H1 (cell line): ENCODE data around the gene UBAP1. TPM values are rescaled to one million over a fixed set of nuclear protein-coding genes. Genes with fewer than 3 reads are reported as not detected.

Experiments
- CTCF ChIA-PET: fragments of 300-600 bp; sonication (Branson Sonifier 250); formaldehyde crosslinking; loops from one replicate; lab custom pipeline; 2021; ENCODE audit not compliant: partially characterized antibody; lab: Charles Lee
- POLR2A ChIA-PET: fragments of 300-600 bp; sonication (Branson Sonifier 250); formaldehyde crosslinking; loops from one replicate; lab custom pipeline; 2021; ENCODE audit warnings: inconsistent platforms; ENCODE audit not compliant: partially characterized antibody; lab: Charles Lee
- DNase-seq, 2 experiments: peaks; one replicate each; pipeline versions ENCODE4 v3.0.0 to v3.0.0-alpha.2; 2010 to 2022; ENCODE audit warnings: low spot score in 2 of 2, low read depth in 1 of 2, mixed read lengths in 1 of 2
- FAIRE-seq: peaks from 2 replicates; lab custom pipeline; 2011; peaks lifted over from hg19 to GRCh38; lab: Jason Lieb, UNC
- H2AFZ ChIP-seq: 2 replicates; pipeline ENCODE4 v1.8.1; 2012; ENCODE audit warnings: low read length, inconsistent platforms
- H2AK5ac ChIP-seq: 2 replicates; pipeline ENCODE4 v1.6.1; 2013; ENCODE audit warnings: low read depth, low read length
- H2BK120ac ChIP-seq: replicated peaks from 2 replicates; pipeline ENCODE3; 2013; ENCODE audit warnings: low read depth, low read length, inconsistent platforms
- H2BK12ac ChIP-seq: 2 replicates; pipeline ENCODE4 v1.6.1; 2013; ENCODE audit warnings: low read depth, low read length
- H2BK15ac ChIP-seq: 2 replicates; pipeline ENCODE4 v1.6.1; 2013; ENCODE audit warnings: low read length
- H2BK20ac ChIP-seq: 2 replicates; pipeline ENCODE4 v1.6.1; 2013; ENCODE audit warnings: low read length
- H2BK5ac ChIP-seq: 2 replicates; pipeline ENCODE4 v1.6.1; 2013; ENCODE audit warnings: low read depth, low read length
- H3K14ac ChIP-seq: 2 replicates; pipeline ENCODE4 v1.6.1; 2013; ENCODE audit warnings: inconsistent platforms; ENCODE audit not compliant: insufficient read length
- H3K18ac ChIP-seq: 2 replicates; pipeline ENCODE4 v1.6.1; 2013; ENCODE audit warnings: low read length; ENCODE audit errors: extremely low read depth
- H3K23ac ChIP-seq: 2 replicates; pipeline ENCODE4 v1.6.1; 2013; ENCODE audit warnings: inconsistent platforms; ENCODE audit not compliant: insufficient read length
- H3K23me2 ChIP-seq: 2 replicates; pipeline ENCODE4 v1.6.1; 2013; ENCODE audit warnings: low read depth, low read length
- H3K27ac ChIP-seq: 2 replicates; pipeline ENCODE4 v1.6.1; 2011; ENCODE audit warnings: low read depth, low read length, inconsistent platforms
- H3K27me3 ChIP-seq, 4 experiments: replicated peaks in 1 of 4; 1 replicate in 1 of 4; 2 replicates in 3 of 4; pipeline versions ENCODE4 v1.6.1 to v1.8.1; 2011 to 2013; ENCODE audit warnings: low read length in 3 of 4, mild to moderate bottlenecking in 3 of 4, inconsistent platforms in 2 of 4, mixed read lengths in 2 of 4, moderate library complexity in 1 of 4; ENCODE audit not compliant: control insufficient read depth in 3 of 4, insufficient read depth in 3 of 4; ENCODE audit errors: extremely low read depth in 1 of 4
- H3K36me3 ChIP-seq, 4 experiments: 2 replicates each; pipeline versions ENCODE4 v1.6.1 to v1.8.1; 2011 to 2013; ENCODE audit warnings: mild to moderate bottlenecking in 4 of 4, low read length in 3 of 4, moderate library complexity in 2 of 4, control low read depth in 1 of 4, inconsistent platforms in 1 of 4; ENCODE audit not compliant: insufficient read depth in 4 of 4, control insufficient read depth in 2 of 4
- H3K4ac ChIP-seq: replicated peaks from 2 replicates; pipeline ENCODE3; 2013; ENCODE audit warnings: low read length, low read depth, mixed read lengths, inconsistent platforms; ENCODE audit not compliant: insufficient read length
- H3K4me1 ChIP-seq, 4 experiments: replicated peaks in 1 of 4; 1 replicate in 1 of 4; 2 replicates in 3 of 4; pipeline versions ENCODE4 v1.6.1 to v1.8.1; 2011 to 2013; ENCODE audit warnings: low read length in 3 of 4, inconsistent platforms in 2 of 4, mixed read lengths in 1 of 4; ENCODE audit not compliant: insufficient read depth in 4 of 4, control insufficient read depth in 3 of 4
- H3K4me2 ChIP-seq, 2 experiments: 2 replicates each; pipeline versions ENCODE4 v1.6.1 to v1.8.1; 2011 to 2013; ENCODE audit warnings: low read depth in 2 of 2, low read length in 2 of 2, control low read depth in 1 of 2, inconsistent platforms in 1 of 2, mild to moderate bottlenecking in 1 of 2; ENCODE audit not compliant: insufficient read depth in 1 of 2
- H3K4me3 ChIP-seq, 4 experiments: fragments of 200-600, 300-600 bp in 1 of 4; sonication (generic), shearing (Covaris generic), sonication (Bioruptor Twin) in 1 of 4; 2 replicates each; pipeline versions ENCODE4 v1.5.1 to v1.8.1; 2011 to 2016; ENCODE audit warnings: low read length in 4 of 4, low read depth in 3 of 4, control low read depth in 2 of 4, inconsistent platforms in 2 of 4, mild to moderate bottlenecking in 2 of 4, mixed read lengths in 1 of 4, moderate library complexity in 1 of 4; ENCODE audit not compliant: insufficient read depth in 2 of 4; ENCODE audit errors: extremely low read depth in 1 of 4
- H3K56ac ChIP-seq: replicated peaks from 2 replicates; pipeline ENCODE3; 2013; ENCODE audit warnings: low read depth, mild to moderate bottlenecking, mixed read lengths, low read length, inconsistent platforms; ENCODE audit not compliant: insufficient read length
- H3K79me1 ChIP-seq: 2 replicates; pipeline ENCODE4 v1.6.1; 2013; ENCODE audit warnings: low read depth, low read length, control low read depth
- H3K79me2 ChIP-seq, 2 experiments: 2 replicates each; pipeline versions ENCODE4 v1.6.1 to v1.8.1; 2012 to 2013; ENCODE audit warnings: low read length in 2 of 2, mild to moderate bottlenecking in 2 of 2, inconsistent platforms in 1 of 2; ENCODE audit not compliant: insufficient read depth in 2 of 2, control insufficient read depth in 1 of 2
- H3K9ac ChIP-seq, 4 experiments: replicated peaks in 1 of 4; 1 replicate in 1 of 4; 2 replicates in 3 of 4; pipeline versions ENCODE4 v1.6.1 to v1.8.1; 2011 to 2013; ENCODE audit warnings: low read depth in 3 of 4, low read length in 3 of 4, control low read depth in 2 of 4, mild to moderate bottlenecking in 2 of 4, moderate library complexity in 2 of 4, inconsistent platforms in 1 of 4; ENCODE audit errors: extremely low read depth in 1 of 4
- H3K9me3 ChIP-seq, 2 experiments: 2 replicates each; pipeline versions ENCODE4 v1.6.1 to v1.8.1; 2012 to 2013; ENCODE audit warnings: mild to moderate bottlenecking in 2 of 2, moderate library complexity in 2 of 2, control low read depth in 1 of 2, inconsistent platforms in 1 of 2, low read depth in 1 of 2, low read length in 1 of 2, mixed read lengths in 1 of 2; ENCODE audit not compliant: insufficient read depth in 2 of 2
- H4K20me1 ChIP-seq, 2 experiments: replicated peaks in 1 of 2; 2 replicates each; pipeline versions ENCODE3 to v1.8.1; 2011 to 2013; ENCODE audit warnings: inconsistent platforms in 2 of 2, low read length in 2 of 2, mild to moderate bottlenecking in 1 of 2; ENCODE audit not compliant: insufficient read depth in 2 of 2, control insufficient read depth in 1 of 2
- H4K5ac ChIP-seq: 2 replicates; pipeline ENCODE4 v1.6.1; 2013; ENCODE audit warnings: low read length, low read depth, mixed read lengths, inconsistent platforms; ENCODE audit not compliant: insufficient read length
- H4K8ac ChIP-seq: 2 replicates; pipeline ENCODE4 v1.8.0; 2013; ENCODE audit warnings: mild to moderate bottlenecking, moderate library complexity, low read length, inconsistent platforms; ENCODE audit not compliant: insufficient read depth; ENCODE audit errors: extremely low read depth
- H4K91ac ChIP-seq: replicated peaks from 2 replicates; pipeline ENCODE3; 2013; ENCODE audit warnings: low read length, mixed read lengths, inconsistent platforms; ENCODE audit not compliant: insufficient read length
- ASH2L ChIP-seq: fragments of 200-600, 300-600 bp; sonication (generic); IDR thresholded peaks from one replicate; pipeline ENCODE4 v1.7.1; 2017; ENCODE audit warnings: low read length
- CHD2 ChIP-seq: IDR thresholded peaks from 2 replicates; pipeline ENCODE4 v1.6.1; 2012; ENCODE audit warnings: low read length, improper control_type of control experiment
- CTCF ChIP-seq, 3 experiments: IDR thresholded peaks; 1 replicate in 2 of 3; 2 replicates in 1 of 3; pipeline versions ENCODE4 v1.5.1 to v1.6.1; 2011; ENCODE audit warnings: low read length in 3 of 3, mild to moderate bottlenecking in 3 of 3, inconsistent platforms in 2 of 3, low read depth in 1 of 3, moderate library complexity in 1 of 3; ENCODE audit not compliant: insufficient read depth in 1 of 3; ENCODE audit errors: control extremely low read depth in 1 of 3
- MAFK ChIP-seq: IDR thresholded peaks from 2 replicates; pipeline ENCODE4 v1.6.1; 2012; ENCODE audit warnings: low read depth, mild to moderate bottlenecking, improper control_type of control experiment, low read length
- RFX5 ChIP-seq: IDR thresholded peaks from 2 replicates; pipeline ENCODE4 v1.6.1; 2011; ENCODE audit warnings: low read depth, low read length, improper control_type of control experiment, borderline replicate concordance
- SAP30 ChIP-seq: fragments of 300-600 bp; sonication (generic); IDR thresholded peaks from 2 replicates; pipeline ENCODE4 v1.7.1; 2012; ENCODE audit warnings: low read length, moderate library complexity, mild to moderate bottlenecking, inconsistent platforms; ENCODE audit not compliant: insufficient read depth, insufficient replicate concordance
- SP2 ChIP-seq: IDR thresholded peaks from 2 replicates; pipeline ENCODE4 v1.6.1; 2012; ENCODE audit warnings: mild to moderate bottlenecking, low read length, inconsistent platforms
- SP4 ChIP-seq: IDR thresholded peaks from 2 replicates; pipeline ENCODE4 v1.6.1; 2012; ENCODE audit warnings: low read length, inconsistent platforms
- USF2 ChIP-seq: IDR thresholded peaks from 2 replicates; pipeline ENCODE4 v1.6.1; 2011; ENCODE audit warnings: low read length, improper control_type of control experiment
- ZNF274 ChIP-seq: IDR thresholded peaks from 2 replicates; pipeline ENCODE4 v1.7.0; 2012; ENCODE audit warnings: low read length, borderline replicate concordance; ENCODE audit errors: extremely low read depth
- WGBS, 2 experiments: shearing (Covaris generic) in 1 of 2; methylation state at CpG; one replicate each; pipeline versions ENCODE4 v1.1.6 to v1.1.7; 2013 to 2015; ENCODE audit warnings: low lambda C conversion rate in 2 of 2, mixed read lengths in 2 of 2, inconsistent platforms in 1 of 2, low coverage in 1 of 2, missing lambda C conversion rate in 1 of 2; ENCODE audit not compliant: insufficient replicate concordance in 2 of 2, insufficient coverage in 1 of 2, insufficient read length in 1 of 2; ENCODE audit errors: extremely low coverage in 1 of 2, missing lambda C conversion rate in 1 of 2; 5-methylcytosine and 5-hydroxymethylcytosine counted together
- polyA plus RNA-seq, 7 experiments: library from polyadenylated mRNA; depleted of rRNA in 3 of 7; stranded (reverse) in 5 of 7; unstranded in 2 of 7; fragments of >200 nt in 5 of 7; fragments of 200-250 nt in 2 of 7; gene quantifications; 1 replicate in 5 of 7; 2 replicates in 1 of 7; 4 replicates in 1 of 7; pipeline versions ENCODE4 v1.2.1 to v1.2.3, GENCODE V29; 2011 to 2013; ENCODE audit warnings: missing spikeins in 2 of 7, mixed read lengths in 2 of 7
- total RNA-seq: library from RNA; stranded (reverse); fragmentation: NEBNext Ultra II Directional; extraction: Animal tissue kit (Norgen Biotek cat#: 25700); gene quantifications from 2 replicates; pipeline ENCODE4 v1.2.1, GENCODE V29; 2021

UBAP1 gene
- total and polyA plus RNA-seq, 2 of the 8 experiments (the other 6 are each of a cell fraction or from before 2014, with no cell fraction given) = 31.3 to 31.4 TPM

- Histone ChIP-seq H2BK15ac (no peak overlapping the region), H3K27me3 (no peaks in the 10 kb centered on the region), H3K79me1 (no peaks in the 10 kb centered on the region), H3K18ac (no peak overlapping the region), H2BK120ac (no peak overlapping the region), H3K79me2 (no peaks in the 10 kb centered on the region), H3K56ac (no peak overlapping the region), H2BK20ac (no peak overlapping the region), H2AFZ (no peak overlapping the region), H3K4me1 (no peaks in the 10 kb centered on the region), H2BK5ac (no peak overlapping the region), H3K23ac (no peak overlapping the region), H3K9me3 (no peaks in the 10 kb centered on the region), H2BK12ac (no peak overlapping the region), H3K4me3 (no peak overlapping the region), H2AK5ac (no peak overlapping the region), H3K36me3 (no peaks in the 10 kb centered on the region), H4K91ac (no peak overlapping the region), H4K8ac (no peak overlapping the region), H4K20me1 (no peaks in the 10 kb centered on the region), H3K27ac (no peak overlapping the region), H3K4ac (no peak overlapping the region), H3K9ac (no peak overlapping the region), H4K5ac (no peak overlapping the region), H3K14ac (no peak overlapping the region), H3K4me2 (no peak overlapping the region), H3K23me2 (no peaks in the 10 kb centered on the region)
- FAIRE-seq (no peak), DNase-seq (no peak)
- TF ChIP-seq ZNF274 = no peak
- no peak for TF ChIP-seq MAFK
- TF ChIP-seq USF2 = no peak
- no peak for TF ChIP-seq SP2
- TF ChIP-seq CHD2 = no peak
- no peak for TF ChIP-seq CTCF (IDR thresholded peaks at IDR 0.05; ENCODE audit: control extremely low read depth in 1 of 3, insufficient read depth in 1 of 3, low read depth in 1 of 3, low read length in 3 of 3)
- no peak for TF ChIP-seq ASH2L
- no peak for TF ChIP-seq RFX5
- TF ChIP-seq SP4 = no peak
- no peak for TF ChIP-seq SAP30
- ChIA-PET POLR2A (no interaction called here), CTCF (interaction anchor here (0.7 to 1.5 kb wide), 2 partner anchors 8 to 26 kb away, joined by 3 to 8 read pairs; no protein-coding TSS in a partner anchor)
- WGBS, 2 experiments = 92% methylated on average over 2 of the region's 2 CpGs; no CpG with 5 or more reads in 1 of the 2 experiments
These were observed 35.7 kb upstream of the UBAP1 start for GRCh38 chr9:34143116-34143515.
